HEK293 (cell line): ENCODE results near the gene GJA9.

Experiments
- CTCF ChIA-PET: fragments of 350-600 bp; formaldehyde crosslinking; extraction: SDS; loops from one replicate; lab custom pipeline; 2021; ENCODE audit warnings: antibody characterized with exemption; lab: Yijun Ruan, JAX
- POLR2A ChIA-PET: fragments of 300-600 bp; formaldehyde crosslinking; extraction: SDS; loops from one replicate; lab custom pipeline; 2020; ENCODE audit warnings: antibody characterized with exemption, inconsistent platforms; lab: Yijun Ruan, JAX
- H3K27ac ChIP-seq: fragments of 200-500 bp; sonication (Bioruptor generic); 2 replicates; pipeline ENCODE4 v1.5.1; 2014; ENCODE audit warnings: low read depth, low read length, control low read depth, inconsistent platforms; ENCODE audit errors: extremely low read depth
- H3K36me3 ChIP-seq, 2 experiments: fragments of 200-500 bp in 1 of 2; sonication (Bioruptor generic) in 1 of 2; 1 replicate in 1 of 2; 2 replicates in 1 of 2; pipeline ENCODE4 v1.5.1; 2014 to 2017; ENCODE audit warnings: inconsistent platforms in 2 of 2, low read length in 2 of 2; ENCODE audit not compliant: control insufficient read depth in 2 of 2, insufficient read depth in 1 of 2
- H3K4me1 ChIP-seq: fragments of 200-500 bp; sonication (Bioruptor generic); 2 replicates; pipeline ENCODE4 v1.5.1; 2014; ENCODE audit warnings: mild to moderate bottlenecking, low read length, inconsistent platforms; ENCODE audit not compliant: control insufficient read depth, insufficient read depth
- H3K4me3 ChIP-seq: 2 replicates; pipeline ENCODE4 v1.5.1; 2011; ENCODE audit warnings: low read depth, mild to moderate bottlenecking, control low read depth, low read length, moderate library complexity
- H3K9me3 ChIP-seq: fragments of 200-500 bp; sonication (Bioruptor generic); 2 replicates; pipeline ENCODE4 v1.5.1; 2014; ENCODE audit warnings: low read depth, low read length, inconsistent platforms; ENCODE audit not compliant: control insufficient read depth, insufficient read depth
- BCL11B ChIP-seq: fragments of 450-650 bp; formaldehyde crosslinking; IDR thresholded peaks from 2 replicates; pipeline ENCODE4 v1.5.1; 2016; ENCODE audit warnings: low read depth, missing biosample characterization, missing genetic modification characterization
- EGR2 ChIP-seq: fragments of 450-650 bp; formaldehyde crosslinking; IDR thresholded peaks from 2 replicates; pipeline ENCODE4 v1.5.1; 2016; ENCODE audit warnings: low read depth, missing biosample characterization, missing genetic modification characterization
- KLF16 ChIP-seq: fragments of 450-650 bp; formaldehyde crosslinking; IDR thresholded peaks from 2 replicates; pipeline ENCODE4 v1.5.1; 2017; ENCODE audit warnings: missing biosample characterization, missing genetic modification characterization
- PRDM1 ChIP-seq: fragments of 450-650 bp; formaldehyde crosslinking; IDR thresholded peaks from 2 replicates; pipeline ENCODE4; 2016; ENCODE audit warnings: missing biosample characterization, missing genetic modification characterization
- SCRT2 ChIP-seq: fragments of 450-650 bp; formaldehyde crosslinking; IDR thresholded peaks from 2 replicates; pipeline ENCODE4 v1.5.1; 2016; ENCODE audit warnings: missing biosample characterization, missing genetic modification characterization
- ZFHX2 ChIP-seq: fragments of 450-650 bp; formaldehyde crosslinking; conservative IDR thresholded peaks from 2 replicates; pipeline ENCODE4 v1.5.1; 2016; ENCODE audit warnings: missing biosample characterization, missing genetic modification characterization
- ZNF114 ChIP-seq: fragments of 450-650 bp; formaldehyde crosslinking; IDR thresholded peaks from 2 replicates; pipeline ENCODE4 v1.5.0; 2017; ENCODE audit warnings: missing biosample characterization, missing genetic modification characterization
- ZNF169 ChIP-seq: fragments of 450-650 bp; formaldehyde crosslinking; IDR thresholded peaks from 2 replicates; pipeline ENCODE4 v1.5.1; 2016; ENCODE audit warnings: missing biosample characterization, missing genetic modification characterization
- ZNF248 ChIP-seq: fragments of 450-650 bp; formaldehyde crosslinking; IDR thresholded peaks from 2 replicates; pipeline ENCODE4 v1.5.1; 2017; ENCODE audit warnings: missing biosample characterization, missing genetic modification characterization
- ZNF394 ChIP-seq: fragments of 450-650 bp; formaldehyde crosslinking; IDR thresholded peaks from 2 replicates; pipeline ENCODE4 v1.5.1; 2016; ENCODE audit warnings: missing biosample characterization, missing genetic modification characterization, mild to moderate bottlenecking, moderate library complexity, borderline replicate concordance
- ZNF423 ChIP-seq: fragments of 450-650 bp; formaldehyde crosslinking; IDR thresholded peaks from 2 replicates; pipeline ENCODE4 v1.5.1; 2016; ENCODE audit warnings: missing biosample characterization, missing genetic modification characterization
- ZNF501 ChIP-seq: fragments of 450-650 bp; formaldehyde crosslinking; IDR thresholded peaks from 2 replicates; pipeline ENCODE4 v1.5.1; 2016; ENCODE audit warnings: missing biosample characterization, missing genetic modification characterization
- ZNF747 ChIP-seq: fragments of 450-650 bp; formaldehyde crosslinking; IDR thresholded peaks from 2 replicates; pipeline ENCODE4 v1.5.1; 2016; ENCODE audit warnings: missing biosample characterization, missing genetic modification characterization
- ZNF777 ChIP-seq: fragments of 450-650 bp; formaldehyde crosslinking; IDR thresholded peaks from 2 replicates; pipeline ENCODE4 v1.5.1; 2017; ENCODE audit warnings: missing biosample characterization, missing genetic modification characterization, borderline replicate concordance
- ZNF843 ChIP-seq: fragments of 450-650 bp; formaldehyde crosslinking; IDR thresholded peaks from 2 replicates; pipeline ENCODE4 v1.5.1; 2016; ENCODE audit warnings: missing biosample characterization, missing genetic modification characterization
- TF ChIP-seq, protein P1 (sequence below): fragments of 450-650 bp; formaldehyde crosslinking; IDR thresholded peaks from 2 replicates; pipeline ENCODE4 v1.5.1; 2016; ENCODE audit warnings: missing biosample characterization, missing genetic modification characterization
- TF ChIP-seq, protein P2 (sequence below): fragments of 450-650 bp; formaldehyde crosslinking; IDR thresholded peaks from 2 replicates; pipeline ENCODE4 v1.5.0; 2017; ENCODE audit warnings: missing biosample characterization, missing genetic modification characterization, borderline replicate concordance
- TF ChIP-seq, protein P3 (sequence below): fragments of 450-650 bp; formaldehyde crosslinking; IDR thresholded peaks from 2 replicates; pipeline ENCODE4 v1.5.1; 2017; ENCODE audit warnings: missing biosample characterization, missing genetic modification characterization
- TF ChIP-seq, protein P4 (sequence below): fragments of 450-650 bp; formaldehyde crosslinking; IDR thresholded peaks from 2 replicates; pipeline ENCODE4 v1.5.1; 2017; ENCODE audit warnings: missing biosample characterization, missing genetic modification characterization

GJA9 gene

DNA sequence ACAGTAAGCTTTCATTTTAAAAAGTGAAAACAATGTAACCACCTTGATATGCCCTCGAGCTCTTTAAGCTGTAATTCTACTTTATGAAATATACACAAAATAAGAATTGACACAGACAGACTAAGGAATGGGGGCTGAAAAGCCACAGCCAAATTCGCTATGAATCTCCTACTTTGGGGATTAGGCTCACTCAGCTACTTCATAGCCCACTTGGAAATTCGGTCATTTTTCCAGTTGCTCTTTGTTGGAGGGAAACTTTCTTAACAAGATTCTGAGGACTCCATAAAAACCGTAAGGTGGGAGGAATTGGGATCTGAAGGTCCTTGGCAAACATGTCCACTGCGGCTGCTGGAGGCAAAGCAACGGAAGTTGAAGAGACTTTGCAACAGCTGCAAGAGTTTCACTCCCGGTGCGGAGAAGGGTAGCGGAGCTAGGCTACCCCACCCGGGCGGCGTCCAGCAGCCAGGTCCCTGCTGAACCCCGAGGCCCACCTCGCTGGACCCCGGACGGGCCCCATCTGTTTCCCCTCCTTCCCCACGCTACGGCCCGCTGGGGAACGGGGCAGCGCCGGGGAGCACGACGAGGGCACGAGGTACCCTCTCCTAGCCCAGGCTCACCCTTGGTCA, 8.9 kb downstream of the GJA9 start (continued):
- TF ChIP-seq ZNF394 (peak; percentile 67; the same call in 1 of the 2 replicates), KLF16 (tag by site-specific recombination) (no peak)
- TF ChIP-seq, all 188 proteins: peak for 6

DNA sequence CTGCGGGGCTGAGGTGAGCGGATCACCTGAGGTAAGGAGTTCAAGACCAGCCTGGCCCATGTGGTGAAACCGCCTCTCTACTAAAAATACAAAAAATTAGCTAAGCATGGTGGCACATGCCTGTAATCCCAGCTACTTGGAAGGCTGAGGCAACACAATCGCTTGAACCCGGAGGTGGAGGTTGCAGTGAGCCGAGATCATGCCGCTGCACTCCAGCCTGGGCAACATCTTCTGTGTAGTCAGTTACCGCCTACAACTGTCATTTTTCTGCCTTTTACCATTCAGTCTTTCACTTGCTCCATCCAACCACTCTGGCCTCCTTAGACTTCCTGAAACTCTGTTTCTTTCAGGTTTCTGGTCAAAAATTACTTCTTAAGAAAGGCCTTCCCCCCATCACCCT, 10.4 kb downstream of the GJA9 start:
- Histone ChIP-seq H3K4me1 (peaks cover 4% of the 10 kb centered on the region; the same call in 1 of the 2 replicates), H3K4me3 (no peak overlapping the region), H3K36me3 (peaks cover 0 to 18% of the 10 kb centered on the region in 2 experiments; a peak in 2 of 3 replicates), H3K9me3 (no peaks in the 10 kb centered on the region), H3K27ac (no peak overlapping the region)
- POLR2A ChIA-PET: no interaction called here
- TF ChIP-seq, protein P1, sequence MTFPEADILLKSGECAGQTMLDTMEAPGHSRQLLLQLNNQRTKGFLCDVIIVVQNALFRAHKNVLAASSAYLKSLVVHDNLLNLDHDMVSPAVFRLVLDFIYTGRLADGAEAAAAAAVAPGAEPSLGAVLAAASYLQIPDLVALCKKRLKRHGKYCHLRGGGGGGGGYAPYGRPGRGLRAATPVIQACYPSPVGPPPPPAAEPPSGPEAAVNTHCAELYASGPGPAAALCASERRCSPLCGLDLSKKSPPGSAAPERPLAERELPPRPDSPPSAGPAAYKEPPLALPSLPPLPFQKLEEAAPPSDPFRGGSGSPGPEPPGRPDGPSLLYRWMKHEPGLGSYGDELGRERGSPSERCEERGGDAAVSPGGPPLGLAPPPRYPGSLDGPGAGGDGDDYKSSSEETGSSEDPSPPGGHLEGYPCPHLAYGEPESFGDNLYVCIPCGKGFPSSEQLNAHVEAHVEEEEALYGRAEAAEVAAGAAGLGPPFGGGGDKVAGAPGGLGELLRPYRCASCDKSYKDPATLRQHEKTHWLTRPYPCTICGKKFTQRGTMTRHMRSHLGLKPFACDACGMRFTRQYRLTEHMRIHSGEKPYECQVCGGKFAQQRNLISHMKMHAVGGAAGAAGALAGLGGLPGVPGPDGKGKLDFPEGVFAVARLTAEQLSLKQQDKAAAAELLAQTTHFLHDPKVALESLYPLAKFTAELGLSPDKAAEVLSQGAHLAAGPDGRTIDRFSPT (tag by site-specific recombination): no peak
- TF ChIP-seq ZNF248 (no peak), ZNF423 (tag by site-specific recombination) (no peak), ZNF777 (tag by site-specific recombination) (no peak), ZNF501 (no peak), ZNF169 (tag by site-specific recombination) (no peak), ZFHX2 (tag by site-specific recombination) (peak; percentile 62), ZNF747 (tag by site-specific recombination) (no peak), PRDM1 (tag by site-specific recombination) (peak; percentile 35), EGR2 (tag by site-specific recombination) (peak; percentile 68)
- TF ChIP-seq, protein P2, sequence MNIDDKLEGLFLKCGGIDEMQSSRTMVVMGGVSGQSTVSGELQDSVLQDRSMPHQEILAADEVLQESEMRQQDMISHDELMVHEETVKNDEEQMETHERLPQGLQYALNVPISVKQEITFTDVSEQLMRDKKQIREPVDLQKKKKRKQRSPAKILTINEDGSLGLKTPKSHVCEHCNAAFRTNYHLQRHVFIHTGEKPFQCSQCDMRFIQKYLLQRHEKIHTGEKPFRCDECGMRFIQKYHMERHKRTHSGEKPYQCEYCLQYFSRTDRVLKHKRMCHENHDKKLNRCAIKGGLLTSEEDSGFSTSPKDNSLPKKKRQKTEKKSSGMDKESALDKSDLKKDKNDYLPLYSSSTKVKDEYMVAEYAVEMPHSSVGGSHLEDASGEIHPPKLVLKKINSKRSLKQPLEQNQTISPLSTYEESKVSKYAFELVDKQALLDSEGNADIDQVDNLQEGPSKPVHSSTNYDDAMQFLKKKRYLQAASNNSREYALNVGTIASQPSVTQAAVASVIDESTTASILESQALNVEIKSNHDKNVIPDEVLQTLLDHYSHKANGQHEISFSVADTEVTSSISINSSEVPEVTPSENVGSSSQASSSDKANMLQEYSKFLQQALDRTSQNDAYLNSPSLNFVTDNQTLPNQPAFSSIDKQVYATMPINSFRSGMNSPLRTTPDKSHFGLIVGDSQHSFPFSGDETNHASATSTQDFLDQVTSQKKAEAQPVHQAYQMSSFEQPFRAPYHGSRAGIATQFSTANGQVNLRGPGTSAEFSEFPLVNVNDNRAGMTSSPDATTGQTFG (tag by site-specific recombination): no peak
- CTCF ChIA-PET: no interaction called here

DNA sequence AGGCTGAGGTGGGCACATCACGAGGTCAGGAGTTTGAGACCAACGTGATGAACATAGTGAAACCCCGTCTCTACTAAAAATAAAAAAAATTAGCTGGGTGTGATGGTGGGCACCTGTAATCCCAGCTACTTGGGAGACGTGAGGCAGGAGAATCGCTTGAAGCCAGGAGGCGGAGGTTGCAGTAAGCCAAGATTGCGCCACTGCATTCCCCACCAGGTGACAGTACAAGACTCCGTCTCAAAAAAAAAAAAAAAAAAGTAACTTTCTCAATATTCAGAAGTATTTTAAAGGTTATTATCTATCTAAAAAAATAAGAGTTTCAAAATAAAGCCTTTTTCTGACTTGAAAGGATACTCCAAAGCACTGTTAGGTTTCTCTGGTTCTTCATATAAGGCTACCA, 14.2 kb downstream of the GJA9 start:
- Histone ChIP-seq H3K36me3 (peaks cover 5 to 49% of the 10 kb centered on the region in 2 experiments; a peak in 2 of 3 replicates), H3K4me1 (peaks cover 3% of the 10 kb centered on the region; the same call in 1 of the 2 replicates), H3K4me3 (no peak overlapping the region), H3K27ac (no peak overlapping the region), H3K9me3 (no peaks in the 10 kb centered on the region)
- ChIA-PET POLR2A (no interaction called here), CTCF (no interaction called here)
- TF ChIP-seq ZNF843 (tag by site-specific recombination): no peak

DNA sequence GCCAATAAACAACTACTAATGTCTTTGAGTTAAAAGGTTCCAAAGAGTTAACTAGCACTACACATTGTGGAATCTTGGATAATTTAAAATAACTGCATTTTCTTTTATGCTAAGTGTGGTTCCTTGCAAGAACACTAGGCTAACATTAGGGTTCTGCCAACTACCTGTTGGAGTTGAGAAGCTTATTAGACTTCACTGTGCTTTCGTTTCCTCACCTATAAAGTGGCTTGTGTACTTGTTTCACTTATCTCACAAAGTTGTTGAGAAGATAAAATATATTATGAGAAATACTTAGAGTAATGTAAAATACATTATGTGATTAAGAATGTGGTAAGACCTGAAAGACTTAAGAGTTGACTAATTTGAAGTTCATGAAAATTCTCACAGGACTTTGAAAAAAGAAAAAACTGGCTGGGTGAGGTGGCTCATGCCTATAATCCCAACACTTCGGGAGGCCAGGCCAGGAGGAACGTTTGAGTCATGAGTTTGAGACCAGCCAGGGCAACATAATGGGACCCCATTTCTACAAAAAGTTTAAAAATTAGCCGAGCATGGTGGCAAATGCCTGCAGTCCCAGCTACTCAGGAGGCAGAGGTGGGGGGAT, 16.2 kb downstream of the GJA9 start:
- TF ChIP-seq BCL11B (tag by site-specific recombination): no peak
- no peak for TF ChIP-seq ZNF114 (tag by site-specific recombination)
- TF ChIP-seq, protein P3, sequence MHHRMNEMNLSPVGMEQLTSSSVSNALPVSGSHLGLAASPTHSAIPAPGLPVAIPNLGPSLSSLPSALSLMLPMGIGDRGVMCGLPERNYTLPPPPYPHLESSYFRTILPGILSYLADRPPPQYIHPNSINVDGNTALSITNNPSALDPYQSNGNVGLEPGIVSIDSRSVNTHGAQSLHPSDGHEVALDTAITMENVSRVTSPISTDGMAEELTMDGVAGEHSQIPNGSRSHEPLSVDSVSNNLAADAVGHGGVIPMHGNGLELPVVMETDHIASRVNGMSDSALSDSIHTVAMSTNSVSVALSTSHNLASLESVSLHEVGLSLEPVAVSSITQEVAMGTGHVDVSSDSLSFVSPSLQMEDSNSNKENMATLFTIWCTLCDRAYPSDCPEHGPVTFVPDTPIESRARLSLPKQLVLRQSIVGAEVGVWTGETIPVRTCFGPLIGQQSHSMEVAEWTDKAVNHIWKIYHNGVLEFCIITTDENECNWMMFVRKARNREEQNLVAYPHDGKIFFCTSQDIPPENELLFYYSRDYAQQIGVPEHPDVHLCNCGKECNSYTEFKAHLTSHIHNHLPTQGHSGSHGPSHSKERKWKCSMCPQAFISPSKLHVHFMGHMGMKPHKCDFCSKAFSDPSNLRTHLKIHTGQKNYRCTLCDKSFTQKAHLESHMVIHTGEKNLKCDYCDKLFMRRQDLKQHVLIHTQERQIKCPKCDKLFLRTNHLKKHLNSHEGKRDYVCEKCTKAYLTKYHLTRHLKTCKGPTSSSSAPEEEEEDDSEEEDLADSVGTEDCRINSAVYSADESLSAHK: no peak
- TF ChIP-seq, protein P4, sequence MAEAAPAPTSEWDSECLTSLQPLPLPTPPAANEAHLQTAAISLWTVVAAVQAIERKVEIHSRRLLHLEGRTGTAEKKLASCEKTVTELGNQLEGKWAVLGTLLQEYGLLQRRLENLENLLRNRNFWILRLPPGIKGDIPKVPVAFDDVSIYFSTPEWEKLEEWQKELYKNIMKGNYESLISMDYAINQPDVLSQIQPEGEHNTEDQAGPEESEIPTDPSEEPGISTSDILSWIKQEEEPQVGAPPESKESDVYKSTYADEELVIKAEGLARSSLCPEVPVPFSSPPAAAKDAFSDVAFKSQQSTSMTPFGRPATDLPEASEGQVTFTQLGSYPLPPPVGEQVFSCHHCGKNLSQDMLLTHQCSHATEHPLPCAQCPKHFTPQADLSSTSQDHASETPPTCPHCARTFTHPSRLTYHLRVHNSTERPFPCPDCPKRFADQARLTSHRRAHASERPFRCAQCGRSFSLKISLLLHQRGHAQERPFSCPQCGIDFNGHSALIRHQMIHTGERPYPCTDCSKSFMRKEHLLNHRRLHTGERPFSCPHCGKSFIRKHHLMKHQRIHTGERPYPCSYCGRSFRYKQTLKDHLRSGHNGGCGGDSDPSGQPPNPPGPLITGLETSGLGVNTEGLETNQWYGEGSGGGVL (tag by site-specific recombination): no peak
- TF ChIP-seq SCRT2 (tag by site-specific recombination): peak; percentile 86
- Histone ChIP-seq H3K4me1 (no peaks in the 10 kb centered on the region), H3K27ac (no peak overlapping the region), H3K9me3 (no peaks in the 10 kb centered on the region), H3K36me3 (peaks cover 5 to 54% of the 10 kb centered on the region in 2 experiments; a peak in 2 of 3 replicates), H3K4me3 (no peak overlapping the region)
- POLR2A ChIA-PET: no interaction called here
- CTCF ChIA-PET: no interaction called here
